Body of pancreas (tissue), 4 donors: ENCODE data around the gene EXOC2.

Experiments used
- POLR2A ChIP-seq, 3 donors: fragments of 450-650 bp; IDR thresholded peaks; one replicate each; pipeline ENCODE4 v1.6.1; 2016; ENCODE audit warnings: antibody characterized with exemption in 3 of 3, mild to moderate bottlenecking in 2 of 3
- TF ChIP-seq, protein P1 (sequence below), 7 experiments: fragments of 450-650 bp in 4 of 7; fragments of 200-600 bp in 3 of 7; sonication (generic) in 3 of 7; IDR thresholded peaks; one replicate each; pipeline ENCODE4 v1.5.1; 2016 to 2019; ENCODE audit warnings: antibody characterized with exemption in 7 of 7

DNA sequence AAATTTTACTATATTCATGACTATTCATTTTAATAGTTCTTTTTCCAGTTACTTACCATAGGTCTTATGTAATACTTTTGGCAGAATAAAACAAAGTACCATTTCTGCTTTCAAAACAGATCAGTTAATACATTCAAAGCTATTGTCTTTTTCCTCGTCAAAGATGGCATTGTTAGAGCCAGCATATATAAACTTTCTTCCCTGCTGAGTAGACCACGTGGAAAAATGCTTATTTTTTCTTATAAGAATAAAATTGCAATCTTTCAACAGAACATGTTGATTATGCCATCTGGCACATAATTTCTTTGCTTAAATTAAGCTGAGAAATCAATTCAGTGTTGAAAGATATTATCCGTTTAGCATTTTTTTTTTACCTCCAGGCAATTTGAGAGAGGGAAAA is 34.9 kb upstream of the EXOC2 start:
- TF ChIP-seq, protein P1, sequence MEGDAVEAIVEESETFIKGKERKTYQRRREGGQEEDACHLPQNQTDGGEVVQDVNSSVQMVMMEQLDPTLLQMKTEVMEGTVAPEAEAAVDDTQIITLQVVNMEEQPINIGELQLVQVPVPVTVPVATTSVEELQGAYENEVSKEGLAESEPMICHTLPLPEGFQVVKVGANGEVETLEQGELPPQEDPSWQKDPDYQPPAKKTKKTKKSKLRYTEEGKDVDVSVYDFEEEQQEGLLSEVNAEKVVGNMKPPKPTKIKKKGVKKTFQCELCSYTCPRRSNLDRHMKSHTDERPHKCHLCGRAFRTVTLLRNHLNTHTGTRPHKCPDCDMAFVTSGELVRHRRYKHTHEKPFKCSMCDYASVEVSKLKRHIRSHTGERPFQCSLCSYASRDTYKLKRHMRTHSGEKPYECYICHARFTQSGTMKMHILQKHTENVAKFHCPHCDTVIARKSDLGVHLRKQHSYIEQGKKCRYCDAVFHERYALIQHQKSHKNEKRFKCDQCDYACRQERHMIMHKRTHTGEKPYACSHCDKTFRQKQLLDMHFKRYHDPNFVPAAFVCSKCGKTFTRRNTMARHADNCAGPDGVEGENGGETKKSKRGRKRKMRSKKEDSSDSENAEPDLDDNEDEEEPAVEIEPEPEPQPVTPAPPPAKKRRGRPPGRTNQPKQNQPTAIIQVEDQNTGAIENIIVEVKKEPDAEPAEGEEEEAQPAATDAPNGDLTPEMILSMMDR (IDR thresholded peaks at IDR 0.05): no peak
- TF ChIP-seq POLR2A (IDR thresholded peaks at IDR 0.05): no peak
